GM18517 (cell line): Measurements from ENCODE around the gene NLK.
"Not testable (repeated sequence)": the region's sequence is repeated elsewhere in the genome, so short reads cannot be mapped to it uniquely, and the experiment has no call there.

ENCODE experiments used
- ATAC-seq: cut with Tn5 transposase; IDR thresholded peaks from one replicate; pipeline ENCODE4 v1.9.1; 2021; ENCODE audit warnings: mild to moderate bottlenecking, moderate library complexity; ENCODE audit not compliant: unreplicated experiment

The NLK gene

DNA sequence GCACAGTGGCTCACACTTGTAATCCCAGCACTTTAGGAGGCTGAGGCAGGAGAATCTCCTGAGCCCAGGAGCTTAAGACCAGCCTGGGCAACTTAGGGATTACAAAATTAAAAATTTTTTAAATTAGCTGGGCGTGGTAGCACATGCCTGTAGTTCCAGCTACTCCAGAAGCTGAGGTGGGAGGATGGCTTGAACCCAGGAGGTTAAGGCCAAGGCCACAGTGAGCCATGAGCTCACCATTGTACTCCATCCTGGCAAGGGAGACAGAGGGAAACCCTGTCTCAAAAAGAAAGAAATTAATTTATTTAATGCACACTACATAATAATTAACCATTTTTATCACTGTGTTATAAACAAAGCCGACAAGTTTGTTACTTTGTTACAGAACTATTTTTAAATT lies 145.5 kb downstream of the NLK start:
- no peak for ATAC-seq

GRCh38 chr17:28188841-28189263 lies 146.4 kb downstream of the NLK start:
- ATAC-seq = no peak

- no peak for ATAC-seq
Observed at GRCh38 chr17:28189667-28190066, 147.2 kb downstream of the NLK start.

- no peak for ATAC-seq
Observed at GRCh38 chr17:28191018-28191417, 148.5 kb downstream of the NLK start.

DNA sequence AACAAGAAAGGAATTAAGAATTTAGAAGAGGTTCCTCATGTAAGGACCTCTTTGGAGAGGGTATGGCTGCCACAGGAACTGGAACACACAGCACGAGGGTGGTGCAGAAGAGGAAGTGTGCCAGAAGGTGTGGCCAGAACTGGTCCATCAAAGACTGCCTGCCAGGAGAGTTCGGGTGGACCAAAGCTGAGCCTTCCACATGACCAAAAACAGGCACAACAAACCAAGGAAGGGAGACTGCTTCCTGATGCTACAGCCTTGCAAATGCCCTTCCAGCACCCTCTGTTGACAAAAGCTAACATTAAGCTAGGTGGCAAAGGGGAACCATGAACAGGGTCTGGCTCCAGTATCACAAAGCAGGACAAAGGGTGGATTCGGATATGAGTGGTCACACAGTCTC lies 150.8 kb downstream of the NLK start:
- no peak for ATAC-seq

DNA sequence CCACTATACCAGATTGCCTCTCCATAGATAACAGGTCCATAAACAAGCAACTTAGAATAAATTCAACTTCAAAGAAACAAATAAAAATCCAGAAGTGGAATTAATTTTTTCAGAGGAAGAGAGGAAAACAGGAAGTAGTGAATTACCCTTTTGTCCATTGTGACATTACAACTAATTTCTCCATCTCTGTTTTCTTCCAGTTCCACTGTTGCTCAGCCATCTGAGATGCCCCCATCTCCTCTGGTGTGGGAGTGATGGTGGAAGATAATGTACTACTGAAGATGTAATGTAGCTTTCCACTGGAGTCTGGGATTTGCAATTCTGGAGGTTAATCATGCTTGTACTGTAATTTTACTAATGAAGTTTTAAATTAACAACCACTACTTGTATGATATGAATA lies 151.9 kb downstream of the NLK start:
- no peak for ATAC-seq

- no peak for ATAC-seq
Observed at GRCh38 chr17:28196636-28197035, 154.2 kb downstream of the NLK start.

DNA sequence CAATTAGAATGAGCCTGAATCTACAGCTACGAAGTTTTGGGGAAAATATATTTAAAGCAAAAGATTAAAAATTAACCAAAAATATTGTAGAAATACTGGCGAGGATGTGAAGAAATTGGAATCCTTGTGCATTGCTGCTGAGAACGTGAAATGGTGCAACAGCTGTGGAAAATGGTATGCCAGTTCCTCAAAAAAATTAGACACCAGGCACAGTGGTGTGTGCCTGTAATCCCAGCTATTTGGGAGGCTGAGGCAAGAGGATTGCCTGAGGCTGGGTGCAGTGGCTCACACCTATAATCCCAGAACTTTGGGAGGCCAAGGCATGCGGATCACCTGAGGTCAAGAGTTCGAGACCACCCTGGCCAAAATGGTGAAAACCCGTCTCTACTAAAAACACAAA lies 156.6 kb downstream of the NLK start:
- no peak for ATAC-seq

- ATAC-seq = no peak
Observed at GRCh38 chr17:28199728-28200127, 157.3 kb downstream of the NLK start.

DNA sequence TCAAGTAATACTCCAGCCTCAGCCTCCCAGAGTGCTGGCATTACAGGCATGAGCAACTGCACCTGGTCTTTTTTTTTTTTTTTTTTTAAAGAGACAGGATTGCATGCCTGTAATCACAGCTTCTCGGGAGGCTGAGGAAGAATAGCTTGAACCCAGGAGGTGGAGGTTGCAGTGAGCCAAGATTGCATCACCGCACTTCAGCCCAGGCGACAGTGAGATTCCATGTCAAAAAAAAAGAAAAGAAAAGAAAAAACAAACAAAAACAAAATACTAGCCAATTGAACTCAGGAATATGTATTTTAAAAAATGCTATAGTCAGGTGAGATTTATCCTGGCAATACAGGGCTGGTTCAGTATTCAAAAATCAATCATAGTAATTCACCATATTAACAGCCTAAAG lies 158.8 kb downstream of the NLK start:
- ATAC-seq = no peak

GRCh38 chr17:28204244-28204643 lies 161.8 kb downstream of the NLK start:
- no peak for ATAC-seq

GRCh38 chr17:28204751-28205150 lies 162.3 kb downstream of the NLK start:
- ATAC-seq = no peak

DNA sequence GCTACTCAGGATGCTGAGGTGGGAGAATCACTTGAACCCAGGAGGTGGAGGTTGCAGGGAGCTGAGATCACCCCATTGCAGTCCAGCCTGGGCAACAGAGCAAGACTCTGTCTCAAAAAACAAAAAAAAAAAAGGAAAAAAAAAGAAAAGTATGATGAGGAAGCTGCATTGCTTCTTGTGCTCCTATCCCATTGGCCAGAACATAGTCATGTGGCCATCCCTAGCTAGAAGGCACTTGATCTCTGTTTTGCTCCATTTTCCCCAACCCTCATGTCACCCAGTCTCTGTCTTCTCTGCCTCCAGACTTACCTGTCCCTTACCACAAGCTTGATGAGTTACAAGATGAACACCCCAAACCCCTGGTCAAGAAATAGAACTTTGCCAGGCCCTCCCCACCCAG lies 163.8 kb downstream of the NLK start:
- ATAC-seq = no peak

GRCh38 chr17:28211811-28212210 lies 169.3 kb downstream of the NLK start:
- ATAC-seq = no peak

GRCh38 chr17:28213578-28213977 lies 171.1 kb downstream of the NLK start:
- not testable (repeated sequence) for ATAC-seq

DNA sequence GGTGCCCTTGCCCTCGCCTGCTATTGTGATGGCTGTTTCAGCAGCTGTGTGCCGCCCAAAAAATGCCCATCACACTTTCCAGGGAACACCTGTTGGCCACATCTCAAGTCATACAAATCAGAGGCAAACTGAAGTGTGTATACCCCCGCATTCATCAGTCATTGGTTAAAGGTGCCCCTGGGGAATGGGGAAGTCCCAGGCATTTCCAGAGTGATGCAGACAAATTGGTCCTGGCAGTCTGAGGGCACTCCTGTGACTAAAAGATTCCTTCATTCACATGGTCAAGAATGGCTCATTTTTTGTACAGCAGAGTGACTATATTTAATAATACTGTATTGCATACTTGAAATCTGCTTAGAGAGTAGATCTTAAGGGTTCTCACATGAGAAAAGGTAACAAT lies 173.6 kb downstream of the NLK start:
- no peak for ATAC-seq

DNA sequence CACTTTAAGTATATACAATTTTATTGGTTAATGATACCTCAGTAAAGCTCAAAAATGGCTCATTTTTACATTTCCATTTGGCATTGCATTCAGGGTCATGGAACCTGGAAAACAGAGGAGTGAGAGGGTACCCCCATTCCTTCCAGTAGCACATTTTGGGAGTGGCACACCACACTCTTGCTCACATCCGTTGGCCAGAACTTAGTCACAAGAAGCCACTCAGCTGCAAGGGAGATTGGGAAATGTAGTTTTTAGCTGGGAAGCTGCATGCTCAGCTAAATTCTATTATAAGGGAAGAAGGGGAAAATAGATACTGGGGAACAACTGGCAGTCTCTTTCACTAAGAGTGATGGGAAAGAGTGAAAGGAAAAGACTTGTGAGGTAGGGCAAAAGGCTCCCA lies 174.1 kb downstream of the NLK start:
- ATAC-seq = no peak

GRCh38 chr17:28219771-28220170 lies 177.3 kb downstream of the NLK start:
- ATAC-seq = no peak

GRCh38 chr17:28221751-28222414 lies 179.4 kb downstream of the NLK start:
- ATAC-seq = no peak

DNA sequence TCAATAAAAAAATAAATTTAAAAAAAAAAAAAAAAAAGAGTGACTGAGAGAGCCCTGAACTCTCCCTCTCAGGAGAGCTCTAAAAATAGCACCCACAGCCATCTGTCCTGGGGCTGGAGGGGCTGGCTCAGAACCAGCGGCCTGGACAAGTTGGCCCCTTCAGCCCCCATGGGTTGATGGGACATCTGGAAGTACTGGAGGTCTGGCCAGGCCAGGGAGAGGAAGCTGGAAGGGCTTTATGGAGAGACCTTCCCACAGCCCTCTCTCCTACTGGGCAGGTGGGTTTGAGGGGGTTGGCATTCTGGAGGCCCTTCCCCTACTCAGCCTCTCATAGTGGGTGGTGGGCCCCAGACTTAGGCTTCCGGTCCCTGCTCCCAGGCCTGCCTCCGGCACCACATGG lies 182.8 kb downstream of the NLK start:
- no peak for ATAC-seq

GRCh38 chr17:28225867-28226266 lies 183.4 kb downstream of the NLK start:
- ATAC-seq = no peak

DNA sequence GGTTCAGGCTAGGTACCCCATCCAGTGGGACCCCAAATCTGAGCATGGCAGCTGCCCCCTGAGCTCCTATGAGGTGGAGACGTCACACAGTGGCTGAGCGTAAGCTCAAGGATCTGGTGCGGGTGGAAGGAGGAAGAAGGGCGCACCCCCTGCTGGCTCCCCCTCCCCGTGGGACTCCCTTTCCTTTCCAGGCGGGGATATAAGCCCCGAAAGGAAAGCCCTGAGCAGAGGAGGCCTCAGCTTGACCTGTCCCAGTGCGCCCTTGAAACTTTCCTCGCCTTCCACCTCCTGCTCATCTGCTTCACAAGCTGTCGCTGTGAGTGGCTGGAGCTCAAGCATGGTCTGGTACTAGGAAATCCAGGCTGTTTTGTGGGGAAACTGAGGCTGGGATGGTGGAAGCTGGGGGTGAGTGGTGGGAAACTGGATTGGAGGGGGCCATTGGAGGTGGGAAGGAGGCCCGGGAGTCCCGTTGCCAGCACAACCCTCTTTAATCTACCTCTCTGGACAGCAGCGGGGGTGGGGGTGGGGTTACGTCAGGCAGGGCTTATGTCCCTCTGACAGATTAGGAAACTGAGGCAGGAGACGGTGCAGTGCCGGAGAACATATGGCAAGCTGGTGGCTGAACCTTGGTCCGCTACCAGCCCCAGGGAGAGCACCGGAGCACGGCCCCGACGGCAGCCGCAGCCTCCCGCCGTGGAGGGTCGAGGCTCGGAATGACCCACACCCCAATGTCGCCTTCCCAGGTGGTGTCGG lies 184.3 kb downstream of the NLK start:
- ATAC-seq = no peak
